SU-DHL-6 (cell line): Measurements from ENCODE around the gene SPRYD4.

Experiments used
- EZH2phosphoT487 ChIP-seq: fragments of 200-600 bp; sonication (generic), shearing (Covaris generic); conservative IDR thresholded peaks from 2 replicates; pipeline ENCODE4 v1.6.1; 2018; ENCODE audit warnings: mild to moderate bottlenecking, antibody characterized with exemption, low read length, moderate library complexity, mixed read lengths
- TF ChIP-seq, protein P1 (sequence below): fragments of 200-600 bp; sonication (generic); IDR thresholded peaks from one replicate; pipeline ENCODE4 v1.5.1; 2017; ENCODE audit warnings: antibody characterized with exemption, mild to moderate bottlenecking, low read length, moderate library complexity; ENCODE audit not compliant: insufficient read depth, poor library complexity, severe bottlenecking

- TF ChIP-seq, protein P1, sequence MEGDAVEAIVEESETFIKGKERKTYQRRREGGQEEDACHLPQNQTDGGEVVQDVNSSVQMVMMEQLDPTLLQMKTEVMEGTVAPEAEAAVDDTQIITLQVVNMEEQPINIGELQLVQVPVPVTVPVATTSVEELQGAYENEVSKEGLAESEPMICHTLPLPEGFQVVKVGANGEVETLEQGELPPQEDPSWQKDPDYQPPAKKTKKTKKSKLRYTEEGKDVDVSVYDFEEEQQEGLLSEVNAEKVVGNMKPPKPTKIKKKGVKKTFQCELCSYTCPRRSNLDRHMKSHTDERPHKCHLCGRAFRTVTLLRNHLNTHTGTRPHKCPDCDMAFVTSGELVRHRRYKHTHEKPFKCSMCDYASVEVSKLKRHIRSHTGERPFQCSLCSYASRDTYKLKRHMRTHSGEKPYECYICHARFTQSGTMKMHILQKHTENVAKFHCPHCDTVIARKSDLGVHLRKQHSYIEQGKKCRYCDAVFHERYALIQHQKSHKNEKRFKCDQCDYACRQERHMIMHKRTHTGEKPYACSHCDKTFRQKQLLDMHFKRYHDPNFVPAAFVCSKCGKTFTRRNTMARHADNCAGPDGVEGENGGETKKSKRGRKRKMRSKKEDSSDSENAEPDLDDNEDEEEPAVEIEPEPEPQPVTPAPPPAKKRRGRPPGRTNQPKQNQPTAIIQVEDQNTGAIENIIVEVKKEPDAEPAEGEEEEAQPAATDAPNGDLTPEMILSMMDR = no peak
- no peak for TF ChIP-seq EZH2phosphoT487
These were observed 18.3 kb downstream of the SPRYD4 start for GRCh38 chr12:56486694-56487093.
